Effector memory CD4-positive, alpha-beta T cell (primary cell): ENCODE results near the gene ZNF605.
"Not testable (repeated sequence)": the region's sequence is repeated elsewhere in the genome, so short reads cannot be mapped to it uniquely, and the experiment has no call there.

Experiments
- DNase-seq, 3 donors: peaks; one replicate each; pipeline ENCODE4 v3.0.0-alpha.2; 2020
- H3K27ac ChIP-seq: 2 replicates; pipeline ENCODE4 v1.7.0; 2013; ENCODE audit warnings: mild to moderate bottlenecking, low read length, moderate library complexity; ENCODE audit not compliant: insufficient read depth, poor library complexity, severe bottlenecking
- H3K27me3 ChIP-seq: replicated peaks from 2 replicates; pipeline ENCODE4 v1.7.0; 2013; ENCODE audit warnings: mild to moderate bottlenecking, low read length; ENCODE audit not compliant: insufficient read depth, control insufficient read depth, poor library complexity, severe bottlenecking
- H3K36me3 ChIP-seq: 2 replicates; pipeline ENCODE4 v1.7.0; 2013; ENCODE audit warnings: mild to moderate bottlenecking, low read length, moderate library complexity; ENCODE audit not compliant: control insufficient read depth, insufficient read depth
- H3K4me1 ChIP-seq: 2 replicates; pipeline ENCODE4 v1.7.0; 2013; ENCODE audit warnings: low read length, mild to moderate bottlenecking; ENCODE audit not compliant: control insufficient read depth, insufficient read depth, poor library complexity, severe bottlenecking
- H3K4me3 ChIP-seq: 2 replicates; pipeline ENCODE4 v1.7.0; 2013; ENCODE audit warnings: low read length, low read depth, mild to moderate bottlenecking; ENCODE audit not compliant: insufficient read depth, poor library complexity, severe bottlenecking
- H3K9me3 ChIP-seq: 2 replicates; pipeline ENCODE4 v1.7.0; 2013; ENCODE audit warnings: mild to moderate bottlenecking, low read length, moderate library complexity; ENCODE audit not compliant: control insufficient read depth

ZNF605 gene

GRCh38 chr12:132874620-132875019, 81.5 kb downstream of the ZNF605 start:
- not testable (repeated sequence) for H3K27ac ChIP-seq, H3K4me1 ChIP-seq
- peaks cover 38% of the 10 kb centered on the region for H3K36me3 ChIP-seq

DNA sequence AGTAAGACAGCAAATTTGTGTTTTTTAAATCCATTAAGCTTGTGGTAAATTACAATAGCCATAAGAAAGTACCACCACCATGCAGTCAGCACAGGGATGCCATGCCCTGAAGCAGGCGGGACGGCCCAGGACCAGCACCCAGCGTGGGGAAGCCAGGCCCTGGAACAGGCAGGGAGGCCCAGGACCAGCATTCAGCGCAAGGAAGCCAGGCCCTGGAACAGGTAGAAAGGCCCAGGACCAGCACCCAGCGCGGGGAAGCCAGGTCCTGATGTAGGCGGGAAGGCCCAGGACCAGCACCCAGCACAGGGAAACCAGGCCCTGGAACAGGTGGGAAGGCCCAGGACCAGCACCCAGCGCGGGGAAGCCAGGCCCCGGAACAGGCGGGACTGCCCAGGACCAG, 81.9 kb downstream of the ZNF605 start:
- Histone ChIP-seq H3K27ac (peak overlapping the region; percentile 28), H3K36me3 (peaks cover 43% of the 10 kb centered on the region), H3K9me3 (no peaks in the 10 kb centered on the region), H3K27me3 (no peaks in the 10 kb centered on the region), H3K4me3 (no peak overlapping the region), H3K4me1 (peaks cover 8% of the 10 kb centered on the region)
- DNase-seq: no peak

More at GRCh38 chr12:132874620-132875019, 81.5 kb downstream of the ZNF605 start:
- DNase-seq, H3K9me3 ChIP-seq, H3K4me3 ChIP-seq, H3K27me3 ChIP-seq: not testable (repeated sequence)

- Histone ChIP-seq H3K4me3 (no peak overlapping the region), H3K36me3 (peaks cover 43% of the 10 kb centered on the region), H3K4me1 (peaks cover 8% of the 10 kb centered on the region), H3K9me3 (no peaks in the 10 kb centered on the region), H3K27ac (peak overlapping the region; percentile 28), H3K27me3 (no peaks in the 10 kb centered on the region)
- no peak for DNase-seq
These were observed 82.4 kb downstream of the ZNF605 start for GRCh38 chr12:132873724-132874123.

DNA sequence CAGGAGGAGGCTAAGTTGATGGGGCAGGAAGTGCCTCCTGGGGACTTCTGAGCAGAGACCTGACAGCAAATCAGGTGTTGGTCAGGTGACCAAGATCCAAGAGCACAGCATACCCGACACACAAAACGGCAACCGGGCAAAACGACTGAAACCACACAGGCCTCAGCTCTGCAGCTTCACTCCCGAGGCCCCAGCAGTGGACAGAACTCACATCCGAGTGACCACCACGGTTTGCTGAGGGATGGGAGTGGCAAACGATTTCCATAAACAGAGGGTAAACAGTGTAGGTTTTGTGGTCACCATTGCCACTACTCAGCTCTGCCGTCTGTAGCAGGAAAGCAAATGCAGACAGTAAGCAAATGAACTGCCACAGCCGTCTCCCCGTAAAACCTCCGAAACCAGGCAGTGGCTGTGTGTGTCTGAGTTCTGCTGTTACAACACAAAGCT, 83.1 kb downstream of the ZNF605 start:
- Histone ChIP-seq H3K27me3 (no peaks in the 10 kb centered on the region), H3K4me3 (no peak overlapping the region), H3K36me3 (peaks cover 43% of the 10 kb centered on the region), H3K9me3 (no peaks in the 10 kb centered on the region), H3K4me1 (peaks cover 8% of the 10 kb centered on the region), H3K27ac (peak overlapping the region; percentile 25)
- no peak for DNase-seq

- no peak for DNase-seq
- Histone ChIP-seq H3K36me3 (peaks cover 43% of the 10 kb centered on the region), H3K27me3 (no peaks in the 10 kb centered on the region), H3K4me1 (peaks cover 12% of the 10 kb centered on the region), H3K27ac (peak overlapping the region; percentile 25), H3K9me3 (no peaks in the 10 kb centered on the region), H3K4me3 (no peak overlapping the region)
These were observed 83.8 kb downstream of the ZNF605 start for GRCh38 chr12:132872073-132872855.

DNA sequence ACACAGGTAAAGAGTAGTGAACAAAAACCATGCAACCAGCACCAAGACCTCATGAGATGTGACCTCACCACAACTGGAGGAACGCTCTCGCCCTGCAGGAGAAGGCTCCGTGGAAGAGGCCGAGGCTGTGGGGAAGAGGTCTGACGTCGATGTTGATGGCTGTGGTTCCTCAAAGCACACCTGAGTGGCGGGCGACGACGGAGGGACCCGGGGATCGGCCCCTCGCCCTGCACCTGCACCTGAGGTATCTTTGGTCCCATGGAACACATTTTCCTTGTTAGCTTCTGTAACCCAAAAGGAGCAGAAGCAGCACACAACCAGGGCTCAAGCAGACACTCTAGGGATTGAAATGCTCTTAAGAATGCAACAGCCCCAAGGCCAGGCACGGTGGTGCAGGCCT, 86.6 kb downstream of the ZNF605 start:
- no peak overlapping the region for H3K4me3 ChIP-seq

More for the DNA sequence above, 86.6 kb downstream of the ZNF605 start:
- Histone ChIP-seq H3K36me3 (peaks cover 31% of the 10 kb centered on the region), H3K4me1 (peaks cover 17% of the 10 kb centered on the region), H3K27ac (no peak overlapping the region), H3K9me3 (no peaks in the 10 kb centered on the region), H3K27me3 (no peaks in the 10 kb centered on the region)
- no peak for DNase-seq
